OCI-LY7 (cell line): ENCODE measurements around the gene ACKR2. TPM values are rescaled to one million over a fixed set of nuclear protein-coding genes. Genes with fewer than 3 reads are reported as not detected.

Experiments
- BruUV-seq: library from RNA; stranded (reverse); fragments of 400-500 nt; replicated peaks from 2 replicates; lab custom pipeline; 2021; lab: Mats Ljungman, UMichigan
- CTCF ChIA-PET: fragments of 300-600 bp; sonication (Branson Sonifier 250); formaldehyde crosslinking; loops from one replicate; lab custom pipeline; 2022; ENCODE audit warnings: antibody characterized with exemption; ENCODE audit not compliant: unreplicated experiment; lab: Charles Lee
- POLR2A ChIA-PET: fragments of 300-600 bp; sonication (Branson Sonifier 250); formaldehyde crosslinking; loops from one replicate; lab custom pipeline; 2022; ENCODE audit warnings: antibody characterized with exemption; lab: Charles Lee
- DNase-seq: peaks from one replicate; pipeline ENCODE4 v3.0.0-alpha.2; 2015; ENCODE audit warnings: low spot score
- H2AFZ ChIP-seq: fragments of 200-600 bp; sonication (generic), shearing (Covaris generic); 2 replicates; pipeline ENCODE4 v1.6.1; 2014; ENCODE audit warnings: mild to moderate bottlenecking, antibody characterized with exemption, low read length, moderate library complexity
- H3K27ac ChIP-seq: fragments of 200-600 bp; sonication (generic); 2 replicates; pipeline ENCODE4 v1.5.1; 2014; ENCODE audit warnings: mixed run types, low read depth, mild to moderate bottlenecking, moderate library complexity, low read length, inconsistent platforms; ENCODE audit not compliant: poor library complexity, severe bottlenecking
- H3K36me3 ChIP-seq: fragments of 200-600 bp; sonication (generic); 2 replicates; pipeline ENCODE4 v1.6.1; 2014; ENCODE audit warnings: mild to moderate bottlenecking, antibody characterized with exemption, low read length, moderate library complexity, mixed read lengths; ENCODE audit not compliant: insufficient read depth
- H3K4me1 ChIP-seq: fragments of 200-600 bp; sonication (generic); 2 replicates; pipeline ENCODE4 v1.5.1; 2014; ENCODE audit warnings: mild to moderate bottlenecking, low read length; ENCODE audit not compliant: insufficient read depth, poor library complexity, severe bottlenecking
- H3K4me2 ChIP-seq: fragments of 200-600 bp; sonication (generic); 2 replicates; pipeline ENCODE4 v1.6.1; 2014; ENCODE audit warnings: mild to moderate bottlenecking, low read length
- H3K4me3 ChIP-seq: fragments of 200-600 bp; sonication (generic); 2 replicates; pipeline ENCODE4 v1.5.1; 2014; ENCODE audit warnings: mild to moderate bottlenecking, low read depth, low read length; ENCODE audit not compliant: poor library complexity, severe bottlenecking
- H3K79me2 ChIP-seq: fragments of 200-600 bp; sonication (generic); 2 replicates; pipeline ENCODE4 v1.6.1; 2016; ENCODE audit warnings: low read depth, mild to moderate bottlenecking, low read length, moderate library complexity, mixed read lengths; ENCODE audit not compliant: insufficient read depth
- H3K9me2 ChIP-seq: fragments of 200-600 bp; sonication (generic); 2 replicates; pipeline ENCODE4 v1.6.1; 2016; ENCODE audit warnings: mild to moderate bottlenecking, low read length, mixed read lengths; ENCODE audit not compliant: insufficient read depth
- H3K9me3 ChIP-seq: fragments of 200-600 bp; sonication (generic); 2 replicates; pipeline ENCODE4 v1.6.1; 2014; ENCODE audit warnings: mild to moderate bottlenecking, mixed run types, low read length, mixed read lengths
- H4K20me1 ChIP-seq: fragments of 200-600 bp; sonication (generic); 2 replicates; pipeline ENCODE4 v1.6.1; 2014; ENCODE audit warnings: mild to moderate bottlenecking, antibody characterized with exemption, low read length, moderate library complexity, mixed read lengths; ENCODE audit not compliant: insufficient read depth
- EZH2phosphoT487 ChIP-seq: fragments of 200-600 bp; sonication (generic); IDR thresholded peaks from 2 replicates; pipeline ENCODE4 v1.6.1; 2018; ENCODE audit warnings: low read depth, borderline replicate concordance, mild to moderate bottlenecking, mixed run types, antibody characterized with exemption, low read length, moderate library complexity, mixed read lengths
- intact Hi-C: fragments of 100-400 bp; cut with micrococcal nuclease; formaldehyde crosslinking; loops from one replicate; pipeline ENCODE4 v1.10.0; 2022; ENCODE audit not compliant: unreplicated experiment
- total RNA-seq, 2 experiments: library from RNA; depleted of rRNA in 1 of 2; stranded (reverse); fragments of >200 nt in 1 of 2; shearing (Covaris generic) in 1 of 2; gene quantifications; 2 replicates each; pipeline ENCODE4 v1.2.3, GENCODE V29; 2014 to 2022
- TF ChIP-seq, protein P1 (sequence below): fragments of 200-600 bp; sonication (generic); conservative IDR thresholded peaks from 2 replicates; pipeline ENCODE4 v1.5.1; 2014; ENCODE audit warnings: mild to moderate bottlenecking, antibody characterized with exemption, low read length, moderate library complexity, mixed read lengths

ACKR2 gene
- total RNA-seq, 2 experiments from 2014 or later = 2.9 TPM; not detected in 1

- DNase-seq = no peak
- no TSS peak for BruUV-seq
- no peaks in the 10 kb centered on the region for H4K20me1 ChIP-seq
- intact Hi-C loops = no loop called here
- TF ChIP-seq EZH2phosphoT487 = no peak
- TF ChIP-seq, protein P1, sequence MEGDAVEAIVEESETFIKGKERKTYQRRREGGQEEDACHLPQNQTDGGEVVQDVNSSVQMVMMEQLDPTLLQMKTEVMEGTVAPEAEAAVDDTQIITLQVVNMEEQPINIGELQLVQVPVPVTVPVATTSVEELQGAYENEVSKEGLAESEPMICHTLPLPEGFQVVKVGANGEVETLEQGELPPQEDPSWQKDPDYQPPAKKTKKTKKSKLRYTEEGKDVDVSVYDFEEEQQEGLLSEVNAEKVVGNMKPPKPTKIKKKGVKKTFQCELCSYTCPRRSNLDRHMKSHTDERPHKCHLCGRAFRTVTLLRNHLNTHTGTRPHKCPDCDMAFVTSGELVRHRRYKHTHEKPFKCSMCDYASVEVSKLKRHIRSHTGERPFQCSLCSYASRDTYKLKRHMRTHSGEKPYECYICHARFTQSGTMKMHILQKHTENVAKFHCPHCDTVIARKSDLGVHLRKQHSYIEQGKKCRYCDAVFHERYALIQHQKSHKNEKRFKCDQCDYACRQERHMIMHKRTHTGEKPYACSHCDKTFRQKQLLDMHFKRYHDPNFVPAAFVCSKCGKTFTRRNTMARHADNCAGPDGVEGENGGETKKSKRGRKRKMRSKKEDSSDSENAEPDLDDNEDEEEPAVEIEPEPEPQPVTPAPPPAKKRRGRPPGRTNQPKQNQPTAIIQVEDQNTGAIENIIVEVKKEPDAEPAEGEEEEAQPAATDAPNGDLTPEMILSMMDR = no peak
- H3K9me2 ChIP-seq = no peaks in the 10 kb centered on the region
- H3K4me1 ChIP-seq = peaks cover 13% of the 10 kb centered on the region
- H3K79me2 ChIP-seq = no peaks in the 10 kb centered on the region
- H2AFZ ChIP-seq = no peak overlapping the region
- no peak overlapping the region for H3K4me2 ChIP-seq
- H3K27ac ChIP-seq = no peak overlapping the region
- no peak overlapping the region for H3K4me3 ChIP-seq
- H3K36me3 ChIP-seq = no peaks in the 10 kb centered on the region
- CTCF ChIA-PET = interaction anchor here (1.1 kb wide), 1 partner anchor 15 kb away, joined by 4 read pairs; no protein-coding TSS in a partner anchor
- POLR2A ChIA-PET = no interaction called here
- H3K9me3 ChIP-seq = no peaks in the 10 kb centered on the region
Measured at GRCh38 chr3:42844815-42845214, 35.6 kb downstream of the ACKR2 start.

GRCh38 chr3:42846685-42847522 is 37.7 kb downstream of the ACKR2 start:
- no peak overlapping the region for H2AFZ ChIP-seq
- CTCF ChIA-PET = no interaction called here

More at GRCh38 chr3:42846685-42847522, 37.7 kb downstream of the ACKR2 start:
- Histone ChIP-seq H3K9me2 (no peaks in the 10 kb centered on the region), H3K27ac (no peak overlapping the region), H3K4me2 (peak overlapping the region; percentile 32), H3K4me3 (no peak overlapping the region), H3K79me2 (no peaks in the 10 kb centered on the region), H3K9me3 (no peaks in the 10 kb centered on the region), H3K36me3 (no peaks in the 10 kb centered on the region), H4K20me1 (no peaks in the 10 kb centered on the region), H3K4me1 (peaks cover 13% of the 10 kb centered on the region)
- intact Hi-C loops = no loop called here
- POLR2A ChIA-PET = no interaction called here
- TF ChIP-seq, protein P1 = no peak
- no peak for TF ChIP-seq EZH2phosphoT487
- BruUV-seq = no TSS peak
- peak; percentile 22 for DNase-seq
